Stomach (tissue), 4 donors: Measurements from ENCODE around the gene CYFIP1.

Source experiments
- CTCF ChIP-seq, 7 experiments: fragments of 450-650 bp in 4 of 7; fragments of 200-600 bp in 3 of 7; sonication (generic) in 3 of 7; IDR thresholded peaks; one replicate each; pipeline ENCODE4 v1.5.1; 2016 to 2019; ENCODE audit warnings: antibody characterized with exemption in 7 of 7, control low read depth in 2 of 7, mild to moderate bottlenecking in 1 of 7
- POLR2A ChIP-seq, 4 donors: fragments of 450-650 bp; IDR thresholded peaks; one replicate each; pipeline ENCODE4 v1.6.1; 2016; ENCODE audit warnings: antibody characterized with exemption in 4 of 4, control low read depth in 2 of 4, mild to moderate bottlenecking in 1 of 4, moderate library complexity in 1 of 4
- POLR2AphosphoS5 ChIP-seq, 3 donors: sonication (generic); formaldehyde crosslinking; IDR thresholded peaks; one replicate each; pipeline ENCODE4 v1.6.1; 2016; ENCODE audit warnings: antibody characterized with exemption in 3 of 3

GRCh38 chr15:22981051-22981840 lies 1.1 kb upstream of the CYFIP1 start:
- no peak for TF ChIP-seq POLR2AphosphoS5 (IDR thresholded peaks at IDR 0.05)
- no peak for TF ChIP-seq POLR2A (IDR thresholded peaks at IDR 0.05)
- no peak for TF ChIP-seq CTCF (IDR thresholded peaks at IDR 0.05)
